ENCODE data around the gene PCBP3. TPM values are rescaled to one million over a fixed set of nuclear protein-coding genes. Genes with fewer than 3 reads are reported as not detected.
A peak's percentile ranks its signal among the peaks of the same experiment; 100 is the strongest.
"Not testable (repeated sequence)": the region's sequence is repeated elsewhere in the genome, so short reads cannot be mapped to it uniquely, and the experiment has no call there.

Gene PCBP3
- total RNA-seq, 1 donor from 2014 or later = not detected

- DNase-seq = no peak
These were observed 187.3 kb downstream of the PCBP3 start for GRCh38 chr21:45830720-45831366.

DNA sequence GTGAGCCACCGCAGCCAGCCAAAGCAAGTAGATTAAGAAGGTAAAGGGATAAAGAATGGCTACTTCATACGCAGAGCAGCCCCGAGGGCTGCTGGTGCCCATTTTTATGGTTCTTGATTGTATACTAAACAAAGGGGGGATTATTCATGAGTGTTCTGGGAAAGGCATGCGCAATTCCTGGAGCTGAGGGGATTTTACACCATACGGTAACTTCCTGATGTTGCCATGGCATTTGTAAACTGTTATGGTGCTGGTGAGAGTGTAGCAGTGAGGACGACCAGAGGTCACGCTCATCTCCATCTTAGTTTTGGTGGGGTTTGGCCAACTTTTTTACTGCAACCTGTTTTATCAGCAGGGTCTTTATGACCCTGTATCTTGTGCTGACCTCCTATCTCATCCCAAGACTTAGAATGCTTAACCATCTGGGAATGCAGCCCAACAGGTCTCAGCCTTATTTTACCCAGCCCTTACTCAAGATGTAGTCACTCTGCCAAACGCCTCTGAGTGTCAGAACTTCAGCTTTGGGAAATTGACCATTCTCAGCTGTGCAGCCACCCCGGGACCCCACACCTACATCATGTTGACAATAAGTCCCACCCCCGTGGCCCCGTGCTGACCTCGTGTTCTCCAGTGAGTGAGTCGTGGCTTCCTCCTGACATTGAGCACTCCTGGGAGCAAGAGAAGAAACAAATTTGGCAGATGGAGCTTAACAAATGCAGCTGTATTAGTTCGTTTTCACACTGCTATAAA lies 188.6 kb downstream of the PCBP3 start:
- DNase-seq = no peak

- not testable (repeated sequence) for DNase-seq
These were observed 189.3 kb downstream of the PCBP3 start for GRCh38 chr21:45832741-45833235.

DNA sequence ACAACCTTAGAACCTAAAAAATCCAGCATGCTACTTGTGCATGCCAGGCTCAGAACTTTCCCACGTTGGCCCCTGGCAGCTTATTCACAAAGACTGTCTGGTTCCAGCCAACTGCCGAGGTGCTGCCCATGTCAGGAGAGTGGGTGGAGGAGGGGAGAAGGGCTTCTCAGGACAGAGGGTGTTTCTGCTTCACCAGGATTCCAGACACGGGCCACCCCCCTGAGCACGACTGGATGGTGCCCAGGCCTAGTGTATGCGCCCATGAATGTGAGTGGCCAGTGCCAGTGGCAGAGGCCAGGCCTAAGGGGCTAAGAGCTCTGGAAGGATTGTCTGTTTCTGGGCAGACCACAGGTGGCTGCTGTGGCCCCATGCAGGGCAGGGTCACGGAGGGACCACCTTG lies 189.9 kb downstream of the PCBP3 start:
- no peak for DNase-seq

DNA sequence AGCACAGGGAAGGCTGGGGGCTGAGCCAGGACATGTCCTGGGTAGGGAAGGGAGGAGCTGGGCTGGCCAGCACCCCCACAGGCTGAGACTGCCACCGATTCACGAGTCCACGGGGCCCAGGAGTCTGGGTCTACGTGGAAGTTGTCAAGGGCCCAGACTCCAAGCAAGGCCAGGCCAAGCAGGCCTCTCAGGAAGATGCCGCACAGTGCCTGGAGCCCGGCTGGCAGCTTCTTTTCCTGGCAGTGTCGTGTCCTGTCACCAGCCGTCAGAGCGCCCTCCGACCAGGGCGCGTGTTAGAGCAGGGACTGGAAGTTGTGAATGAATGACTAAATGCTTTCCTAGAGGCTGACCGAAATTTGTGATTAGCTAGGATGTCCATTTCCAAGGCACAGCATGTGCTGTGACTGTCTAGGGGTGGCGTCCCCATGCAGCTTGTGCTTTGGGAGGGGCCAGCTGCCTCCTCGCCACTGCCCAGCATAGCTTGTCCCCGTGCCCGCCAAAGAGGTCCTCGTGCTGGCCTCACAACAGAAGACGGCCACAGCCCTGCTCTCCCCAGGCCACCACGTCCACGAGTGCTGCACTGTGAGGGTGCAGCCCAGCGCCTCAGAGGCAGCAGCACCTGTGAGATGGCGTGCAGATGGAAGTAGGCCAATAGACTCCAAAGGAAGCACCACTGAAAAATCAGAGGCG lies 190.6 kb downstream of the PCBP3 start:
- DNase-seq = no peak

DNA sequence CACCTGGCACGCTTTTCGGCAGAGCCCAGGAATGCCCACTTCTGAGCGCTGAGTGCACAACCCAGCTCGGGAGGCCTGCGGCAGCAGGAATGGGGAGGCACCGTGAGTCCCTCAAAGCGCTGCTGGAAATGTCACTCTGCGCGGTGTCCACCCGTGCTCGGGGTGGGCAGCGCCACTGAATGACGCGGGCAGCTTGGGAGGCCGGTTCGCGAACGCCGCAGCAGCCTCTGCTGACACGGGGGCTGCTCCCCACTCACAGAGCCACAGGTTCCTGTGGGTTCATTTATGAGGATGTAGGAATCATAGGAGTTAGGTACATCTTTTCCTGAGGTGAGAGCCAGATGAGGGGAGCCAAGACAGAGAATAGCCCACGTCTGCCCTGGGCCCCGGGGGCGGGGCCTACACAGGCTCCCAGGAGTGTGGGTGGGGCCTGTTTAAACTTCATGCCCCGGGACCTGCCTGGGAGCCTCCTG lies 191.3 kb downstream of the PCBP3 start:
- DNase-seq = no peak

GRCh38 chr21:45835301-45836267 lies 192.1 kb downstream of the PCBP3 start:
- DNase-seq = no peak

GRCh38 chr21:45836268-45836655 lies 192.7 kb downstream of the PCBP3 start:
- DNase-seq = peak; percentile 38

GRCh38 chr21:45836694-45837670 lies 193.5 kb downstream of the PCBP3 start:
- DNase-seq = no peak

GRCh38 chr21:45837936-45838335 lies 194.4 kb downstream of the PCBP3 start:
- no peak for DNase-seq

- no peak for DNase-seq
These were observed 195.1 kb downstream of the PCBP3 start for GRCh38 chr21:45838634-45839033.

- no peak for DNase-seq
These were observed 195.7 kb downstream of the PCBP3 start for GRCh38 chr21:45839274-45839673.

DNA sequence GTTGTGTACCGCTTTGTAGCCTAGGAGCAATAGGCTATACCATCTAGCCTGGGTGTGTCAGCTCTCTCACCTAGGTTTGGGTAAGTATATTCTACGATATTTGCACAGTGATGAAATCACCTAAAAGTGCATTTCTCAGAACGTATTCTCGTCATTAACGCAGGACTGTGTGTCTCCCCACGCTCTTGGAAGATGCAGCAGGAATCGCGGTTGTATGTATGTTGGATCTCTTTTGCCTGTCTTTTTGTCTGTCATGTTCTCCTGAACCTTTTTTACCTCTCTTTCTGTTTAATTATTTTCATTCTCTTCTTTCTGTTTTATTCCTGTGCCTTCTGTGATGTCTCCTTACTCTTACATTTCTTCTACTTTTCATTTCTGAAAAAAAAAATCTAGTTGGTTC lies 197.5 kb downstream of the PCBP3 start:
- DNase-seq = no peak

GRCh38 chr21:45843426-45843825 lies 199.9 kb downstream of the PCBP3 start:
- no peak for DNase-seq

GRCh38 chr21:45844181-45844580 lies 200.7 kb downstream of the PCBP3 start:
- no peak for DNase-seq

DNA sequence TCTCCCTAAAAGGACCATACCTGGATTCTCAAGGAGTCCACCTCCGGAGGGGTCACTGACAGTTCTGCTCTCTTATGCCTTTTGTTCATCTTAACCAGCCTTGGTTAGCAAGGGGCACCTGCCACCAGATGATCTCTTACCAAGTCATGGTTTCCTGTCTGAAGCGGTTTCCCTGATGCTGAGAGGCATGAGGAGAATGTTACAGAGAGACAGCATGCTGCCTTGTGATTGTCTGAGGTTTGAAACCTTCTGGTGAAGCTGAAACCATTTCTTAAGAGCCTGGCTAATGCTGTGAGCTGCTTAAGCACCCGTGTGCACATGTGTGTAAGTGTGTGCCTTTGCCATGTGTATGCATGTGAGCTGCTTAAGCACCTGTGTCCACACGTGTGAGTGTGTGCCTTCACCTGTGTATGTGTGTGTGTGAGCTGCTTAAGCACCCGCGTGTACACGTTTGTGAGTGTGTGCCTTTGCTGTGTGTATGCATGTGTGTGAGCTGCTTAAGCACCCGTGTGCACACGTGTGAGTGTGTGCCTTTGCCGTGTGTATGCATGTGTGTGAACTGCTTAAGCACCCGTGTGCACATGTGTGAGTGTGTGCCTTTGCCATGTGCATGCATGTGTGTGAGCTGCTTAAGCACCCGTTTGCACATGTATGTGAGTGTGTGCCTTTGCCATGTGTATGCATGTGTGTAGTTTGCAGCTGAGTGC lies 201.7 kb downstream of the PCBP3 start:
- DNase-seq = no peak

DNA sequence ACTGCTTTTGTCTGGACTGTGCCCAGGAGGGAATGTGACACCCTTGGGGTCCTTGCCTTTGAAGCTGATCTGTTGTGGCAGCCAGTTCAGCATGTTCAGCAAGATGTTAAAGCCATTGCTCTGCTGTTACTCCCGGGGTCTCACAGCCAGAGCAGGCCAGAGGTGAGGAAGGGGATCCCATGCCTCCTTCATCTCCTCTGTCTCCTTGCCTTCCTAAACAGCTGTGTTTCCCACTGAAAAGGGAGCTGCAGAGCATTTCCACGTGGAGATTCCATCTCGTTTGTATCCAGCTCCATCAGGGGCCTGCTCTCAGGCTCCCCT lies 202.2 kb downstream of the PCBP3 start:
- DNase-seq = no peak

DNA sequence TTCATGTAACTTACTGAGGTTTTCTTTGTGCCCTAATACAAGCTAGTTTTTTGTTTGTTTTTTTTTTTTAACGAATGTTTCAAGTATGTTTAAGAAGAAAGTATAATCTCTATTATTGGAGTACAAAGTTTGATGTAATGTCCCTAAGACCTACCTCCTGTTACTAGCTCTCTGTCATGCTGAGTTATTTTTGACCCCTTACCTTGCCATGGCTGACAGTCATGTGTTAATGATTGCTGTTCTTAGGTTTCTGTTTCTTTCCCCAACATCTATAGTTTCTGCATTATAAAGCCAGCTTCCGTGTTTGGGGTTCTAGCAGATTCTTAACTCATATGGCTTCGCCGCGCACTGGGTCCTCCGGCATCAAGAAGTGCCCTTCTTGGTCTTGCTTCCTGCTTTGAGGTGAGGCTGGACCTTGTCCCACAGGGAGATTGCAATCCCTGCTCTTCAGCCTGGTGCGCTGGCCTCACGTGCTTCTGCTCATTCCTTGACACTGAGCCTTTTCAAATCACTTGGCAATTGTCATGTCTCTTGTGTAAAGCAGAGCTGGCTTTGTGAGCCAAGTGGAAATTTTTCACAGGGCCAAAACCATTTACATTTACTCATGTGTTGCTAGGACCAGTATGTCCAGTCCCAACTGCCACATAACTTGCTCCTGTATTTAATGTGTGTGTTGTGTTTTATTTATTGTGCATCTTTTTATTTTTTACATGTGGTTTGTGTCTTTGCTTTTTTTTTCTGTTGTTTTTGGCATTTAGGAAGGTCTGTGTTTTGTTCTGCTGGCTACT lies 203.0 kb downstream of the PCBP3 start:
- DNase-seq = no peak

GRCh38 chr21:45847870-45848269 lies 204.3 kb downstream of the PCBP3 start:
- DNase-seq = no peak

- DNase-seq = no peak
These were observed 204.8 kb downstream of the PCBP3 start for GRCh38 chr21:45848331-45848730.
